NOMO-1 (cell line): ENCODE measurements around the gene PRKAR2B.
"Not testable (repeated sequence)": the region's sequence is repeated elsewhere in the genome, so short reads cannot be mapped to it uniquely, and the experiment has no call there.

Experiments used
- DNase-seq, 2 experiments: peaks; one replicate each; lab custom pipeline; 2025; ENCODE audit not compliant: unreplicated experiment in 2 of 2; lab: John Stamatoyannopoulos, UW

The PRKAR2B gene

DNA sequence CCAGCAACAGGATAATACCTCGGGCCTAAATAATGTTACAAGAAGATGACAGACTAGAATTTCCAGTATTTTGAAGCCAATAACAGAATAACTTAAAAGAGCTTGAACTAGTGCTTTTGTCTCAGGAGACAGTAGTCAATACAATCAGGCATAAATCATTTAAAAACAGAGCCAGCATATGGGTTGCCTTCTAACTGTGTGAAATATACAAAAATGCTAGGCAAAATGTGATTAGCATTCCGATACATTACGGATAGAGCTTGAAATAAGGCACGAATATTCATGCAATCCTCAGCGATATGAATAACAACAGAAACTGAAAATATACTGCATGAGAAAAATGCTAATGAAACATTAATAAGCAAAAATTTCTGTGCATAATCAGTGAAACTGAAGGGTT is 18.3 kb upstream of the PRKAR2B start:
- DNase-seq, result no peak

DNA sequence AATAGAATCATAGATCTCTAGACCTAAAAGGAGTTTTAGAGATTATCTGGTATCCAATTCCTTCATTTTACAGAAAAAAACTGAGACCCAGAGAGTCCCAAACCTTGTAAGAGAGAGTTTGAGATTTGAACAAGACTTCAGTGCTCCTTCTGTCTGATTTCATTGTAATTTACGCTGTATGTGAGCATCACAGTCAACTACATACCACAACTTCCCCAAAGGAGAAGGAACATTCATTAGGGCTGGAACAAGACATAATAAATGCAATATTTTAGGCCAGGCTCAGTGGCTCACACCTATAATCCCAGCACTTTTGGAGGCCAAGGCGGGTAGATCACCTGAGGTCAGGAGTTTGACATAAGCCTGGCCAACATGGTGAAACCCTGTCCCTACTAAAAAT is 17.3 kb upstream of the PRKAR2B start:
- DNase-seq, result peak; percentile 10 to 43

DNA sequence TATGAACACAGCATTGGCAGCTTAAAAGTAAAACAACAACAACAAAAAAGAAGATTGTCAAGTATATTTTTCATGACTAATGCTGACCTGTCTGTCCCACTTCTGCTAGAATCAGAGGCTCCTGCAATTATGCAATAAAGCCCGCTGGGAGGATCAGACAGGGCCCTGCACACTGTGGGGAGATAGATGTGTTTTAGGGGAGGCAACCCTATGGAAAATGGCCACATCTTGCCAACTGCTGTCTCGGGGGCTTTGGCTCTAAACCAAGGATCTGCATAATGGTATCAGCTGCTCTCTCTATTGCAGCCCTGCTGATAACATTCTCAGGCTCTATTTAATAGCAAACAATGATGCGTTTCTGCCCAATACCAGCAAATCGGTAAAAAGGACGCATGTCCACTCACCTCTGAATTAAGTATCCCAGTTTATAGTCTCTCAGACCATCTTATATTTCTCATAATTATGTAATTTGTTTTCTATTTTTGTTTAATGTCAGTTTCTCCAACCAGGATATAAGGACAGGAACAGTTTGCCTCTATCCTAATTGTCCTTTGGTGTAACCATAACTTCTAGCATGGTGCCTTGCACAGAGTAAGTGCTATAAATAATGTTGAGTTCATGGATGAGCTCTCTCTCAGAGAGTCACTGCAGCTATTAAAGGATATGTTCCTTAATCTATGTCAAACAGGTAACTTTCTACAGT is 15.3 kb upstream of the PRKAR2B start:
- DNase-seq, result peak; percentile 1 to 19

DNA sequence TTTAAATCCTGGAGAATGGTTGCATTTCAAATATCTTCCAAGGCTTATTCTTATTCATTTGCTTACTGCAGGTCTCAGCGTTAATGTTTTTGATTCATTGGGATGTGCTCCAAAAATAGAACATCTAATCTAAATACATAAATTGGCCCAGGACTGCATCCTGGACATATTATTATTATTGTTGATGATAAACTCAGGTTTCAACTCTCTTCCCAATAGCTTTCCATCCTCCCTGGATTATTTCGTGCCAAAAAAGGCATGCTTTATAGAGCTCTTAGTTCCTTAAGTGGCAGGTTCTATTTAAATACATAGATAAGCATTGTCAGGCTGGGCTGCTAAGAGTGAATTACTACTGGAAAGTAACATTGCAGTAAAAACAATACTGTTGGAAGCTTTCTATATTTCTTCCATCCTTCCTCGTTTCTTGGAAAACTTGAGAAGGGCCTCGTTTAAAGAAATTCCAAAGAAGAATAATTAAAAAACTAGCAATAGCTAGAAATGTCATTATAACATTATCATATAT is 14.7 kb upstream of the PRKAR2B start:
- no peak for DNase-seq

- no peak for DNase-seq
Observed at GRCh38 chr7:107032050-107032449, 12.5 kb upstream of the PRKAR2B start.

GRCh38 chr7:107032720-107033438 is 11.6 kb upstream of the PRKAR2B start:
- DNase-seq, result no peak

DNA sequence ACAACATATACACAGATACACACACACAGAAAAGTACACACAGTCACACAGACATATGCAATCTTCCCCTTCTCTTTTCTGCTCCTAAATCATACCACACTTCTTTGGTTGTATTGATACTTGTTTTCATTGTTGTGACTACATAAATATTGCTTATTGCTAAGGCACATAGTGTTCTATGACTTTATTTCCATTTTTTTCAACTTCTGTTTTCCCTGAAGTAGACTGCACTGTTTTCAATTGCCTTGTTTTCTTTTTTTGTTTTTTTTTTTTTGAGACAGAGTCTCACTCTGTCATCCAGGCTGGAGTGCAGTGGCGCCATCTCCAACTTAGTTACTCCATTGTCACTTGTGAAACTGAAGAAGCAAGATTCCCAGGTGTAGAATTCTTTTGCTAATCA is 10.0 kb upstream of the PRKAR2B start:
- DNase-seq, result no peak

- peak in 1 of 2 experiments; percentile 22 for DNase-seq
Observed at GRCh38 chr7:107035446-107035845, 9.1 kb upstream of the PRKAR2B start.

GRCh38 chr7:107036535-107036934 is 8.0 kb upstream of the PRKAR2B start:
- DNase-seq, result no peak

GRCh38 chr7:107037717-107038603 is 6.5 kb upstream of the PRKAR2B start:
- DNase-seq, result peak; percentile 18 to 44

DNA sequence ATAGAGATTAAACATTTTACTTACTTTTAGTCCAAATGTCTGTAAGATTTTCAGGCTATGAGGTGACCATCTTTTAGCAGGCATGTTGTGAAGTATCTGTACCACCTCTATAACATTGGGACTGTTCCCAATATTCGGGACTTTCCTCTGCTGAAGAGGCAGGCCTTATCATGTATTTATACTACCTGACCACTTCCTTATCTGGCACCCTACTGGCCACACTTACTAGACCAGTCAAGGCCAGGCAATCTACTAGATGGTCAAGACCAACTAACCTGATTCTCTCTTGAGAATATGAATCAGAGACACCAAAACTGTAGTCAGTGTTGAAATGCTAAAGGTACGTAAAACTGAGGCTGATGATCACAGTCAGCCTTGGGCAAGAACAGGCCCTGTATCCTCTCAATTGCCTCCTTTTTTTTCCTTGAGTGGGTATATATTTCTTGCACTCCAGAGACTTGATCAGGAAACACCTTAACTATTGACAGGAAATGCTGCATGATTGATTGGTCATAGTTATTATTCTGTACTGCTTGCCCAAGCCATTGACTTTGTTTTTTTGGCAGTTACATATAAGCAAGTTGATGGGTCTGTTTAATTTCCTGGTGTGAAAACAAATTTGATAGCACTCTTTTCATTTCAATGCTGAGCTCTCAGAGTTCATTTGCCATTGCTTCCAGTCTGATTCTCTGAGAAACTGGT is 5.2 kb upstream of the PRKAR2B start:
- DNase-seq, result no peak

GRCh38 chr7:107041097-107041496 is 3.4 kb upstream of the PRKAR2B start:
- DNase-seq, result no peak

DNA sequence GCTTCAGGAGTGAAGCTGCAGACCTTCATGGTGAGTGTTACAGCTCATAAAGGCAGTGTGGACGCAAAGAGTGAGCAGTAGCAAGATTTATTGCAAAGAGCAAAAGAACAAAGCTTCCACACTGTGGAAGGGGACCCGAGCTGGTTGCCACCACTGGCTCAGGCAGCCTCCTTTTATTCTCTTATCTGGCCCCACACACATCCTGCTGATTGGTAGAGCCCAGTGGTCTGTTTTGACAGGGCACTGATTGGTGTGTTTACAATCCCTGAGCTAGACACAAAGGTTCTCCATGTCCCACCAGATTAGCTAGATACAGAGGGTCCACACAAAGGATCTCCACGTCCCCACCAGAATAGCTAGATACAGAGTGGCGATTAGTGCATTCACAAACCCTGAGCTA is 2.7 kb upstream of the PRKAR2B start:
- not testable (repeated sequence) for DNase-seq

DNA sequence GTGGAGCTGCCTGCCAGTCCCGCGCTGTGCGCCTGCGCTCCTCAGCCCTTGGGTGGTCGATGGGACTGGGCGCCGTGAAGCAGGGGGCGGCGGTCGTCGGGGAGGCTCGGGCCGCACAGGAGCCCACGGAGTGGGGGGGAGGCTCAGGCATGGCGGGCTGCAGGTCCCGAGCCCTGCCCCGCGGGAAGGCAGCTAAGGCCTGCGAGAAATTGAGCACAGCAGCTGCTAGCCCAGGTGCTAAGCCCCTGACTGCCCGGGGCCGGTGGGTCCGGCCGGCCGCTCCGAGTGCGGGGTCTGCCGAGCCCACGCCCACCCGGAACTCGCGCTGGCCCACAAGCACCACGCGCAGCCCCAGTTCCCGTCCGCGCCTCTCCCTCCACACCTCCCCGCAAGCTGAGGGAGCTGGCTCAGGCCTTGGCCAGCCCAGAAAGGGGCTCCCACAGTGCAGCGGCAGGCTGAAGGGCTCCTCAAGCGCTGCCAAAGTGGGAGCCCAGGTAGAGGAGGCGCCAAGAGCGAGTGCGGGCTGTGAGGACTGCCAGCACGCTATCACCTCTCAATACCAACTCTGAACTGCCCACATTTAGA is 2.1 kb upstream of the PRKAR2B start:
- DNase-seq, result not testable (repeated sequence)

DNA sequence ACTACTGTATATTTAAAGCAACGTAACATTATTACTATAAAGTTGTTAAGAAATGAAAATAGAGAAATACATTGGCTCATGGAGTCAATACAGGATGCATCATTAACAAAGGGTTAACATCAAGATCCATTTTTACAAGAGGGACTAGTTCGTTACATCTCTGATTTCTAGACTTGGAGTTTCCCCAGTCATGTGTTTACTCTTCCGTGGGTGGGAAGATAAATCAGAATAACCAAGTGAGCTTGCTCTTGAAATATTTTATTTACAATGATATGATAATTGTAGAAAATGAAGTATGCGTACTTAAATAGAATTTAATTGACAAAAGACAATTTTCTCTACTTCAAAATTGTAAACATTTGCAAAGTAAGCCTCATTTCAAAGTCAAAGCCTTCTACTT is 1.0 kb upstream of the PRKAR2B start:
- no peak for DNase-seq

- no peak for DNase-seq
Observed at GRCh38 chr7:107043921-107044346, 571 bp upstream of the PRKAR2B start.

DNA sequence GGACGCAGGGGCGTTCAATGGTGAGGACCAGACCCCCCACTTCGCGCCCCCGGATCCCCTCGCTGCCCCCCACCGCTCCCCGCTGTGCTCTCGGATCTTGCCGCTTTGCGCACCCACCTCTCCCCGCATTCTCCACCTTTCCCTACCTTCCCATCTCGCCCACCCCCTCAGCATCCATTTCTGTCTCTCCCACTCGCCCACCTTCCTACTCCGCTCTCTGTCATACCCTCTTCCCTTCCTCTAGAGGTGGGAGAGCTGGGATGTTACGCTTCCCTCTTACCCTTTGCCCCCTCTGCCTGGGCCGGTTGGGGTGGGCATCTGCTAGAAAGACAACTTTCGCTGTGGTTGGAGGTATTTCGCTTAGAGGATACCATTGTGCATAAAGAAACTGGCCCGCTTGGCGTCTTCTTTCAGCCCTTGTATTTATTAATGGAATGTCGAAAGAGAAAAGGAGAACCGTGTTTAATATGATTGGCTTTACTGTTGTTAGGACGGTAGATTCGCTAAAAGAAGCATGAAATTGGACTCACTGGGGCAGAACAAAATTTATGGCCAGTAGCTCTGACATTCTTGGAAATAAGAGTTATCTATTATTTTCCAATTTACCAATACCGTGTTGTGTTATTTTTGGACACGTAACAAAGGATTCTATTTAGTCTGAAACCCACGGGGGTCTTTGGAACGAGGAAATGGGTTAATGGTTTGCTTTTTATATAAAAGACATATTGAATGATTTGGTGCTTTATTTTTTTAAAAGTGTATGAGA is 873 bp downstream of the PRKAR2B start:
- peak in 1 of 2 experiments; percentile 10 for DNase-seq

DNA sequence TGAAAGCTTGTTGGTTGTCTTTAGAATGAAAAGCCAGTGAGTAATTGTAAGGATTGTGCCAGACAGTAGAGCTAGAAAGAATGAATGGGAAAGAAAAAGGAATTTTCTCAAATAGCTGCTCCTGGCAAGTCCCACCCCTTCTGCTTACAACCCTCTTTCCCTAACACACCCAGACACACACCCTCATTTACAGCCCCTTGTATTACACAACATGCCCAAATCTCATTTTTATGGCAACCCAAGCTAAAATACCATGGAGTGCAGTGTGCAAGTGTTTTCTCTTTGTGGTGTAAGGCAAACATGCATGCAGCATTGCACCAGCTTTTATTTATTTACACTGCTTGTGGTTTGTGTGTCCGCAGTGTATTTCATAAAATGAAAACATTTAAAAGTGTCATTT is 1.5 kb downstream of the PRKAR2B start:
- DNase-seq, result peak in 1 of 2 experiments; percentile 23

DNA sequence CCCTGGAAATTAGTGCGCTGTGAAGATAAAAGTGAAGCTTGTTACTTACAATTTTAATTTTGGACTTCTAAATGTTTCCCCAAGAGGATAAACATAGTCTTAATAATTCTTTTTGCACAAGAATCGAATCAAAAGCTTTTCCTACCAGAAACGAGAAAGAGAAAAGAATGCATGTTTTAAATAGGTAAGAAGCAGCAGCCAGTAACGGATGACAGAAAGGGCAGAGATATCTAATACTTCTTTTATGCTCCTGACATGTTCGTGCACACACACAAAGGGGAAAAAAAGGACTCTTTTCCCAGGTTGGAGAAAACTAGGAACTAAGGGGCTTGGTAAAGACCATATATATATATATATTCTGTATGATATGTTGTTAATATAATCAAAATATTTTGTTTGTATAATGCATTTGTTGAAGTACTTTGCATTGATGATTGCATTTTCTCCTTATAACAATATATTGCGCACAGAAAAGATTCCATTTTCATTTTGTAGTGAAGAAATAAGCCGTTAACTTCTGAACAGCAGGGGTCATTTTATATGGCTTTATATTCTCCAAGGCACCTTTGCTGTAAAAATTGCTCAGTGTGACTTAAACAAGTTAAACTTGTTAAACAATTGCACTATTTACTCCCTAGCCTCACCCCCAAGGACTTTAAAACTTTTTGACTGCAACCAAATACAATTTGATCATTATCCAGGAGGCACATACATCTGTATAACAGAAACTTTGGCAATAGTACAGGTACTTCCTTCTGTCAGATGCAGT is 2.2 kb downstream of the PRKAR2B start:
- DNase-seq, result no peak
